Stimulated activated CD4-positive, alpha-beta T cell treated with anti-CD3 and anti-CD28 coated beads, Interleukin-1b, Interleukin-23, amount 100 ng/mL, for 48 hours (primary cell): Measurements from ENCODE around the gene SYTL4.
A peak's percentile ranks its signal among the peaks of the same experiment; 100 is the strongest.
"Not testable (repeated sequence)": the region's sequence is repeated elsewhere in the genome, so short reads cannot be mapped to it uniquely, and the experiment has no call there.

Source experiments
- DNase-seq: peaks from one replicate; pipeline ENCODE4 v3.0.0-alpha.2; 2020

Gene SYTL4

GRCh38 chrX:100731441-100732281 is at the start of gene SYTL4:
SYTL4 (minus strand) TSS chrX:100732121; CDS start chrX:100702037, 30,084 bp downstream.
- DNase-seq = no peak

GRCh38 chrX:100769439-100769838 is 37.5 kb upstream of the SYTL4 start:
- DNase-seq = not testable (repeated sequence)

GRCh38 chrX:100768679-100769338 is 36.9 kb upstream of the SYTL4 start:
- peak; percentile 80 for DNase-seq

GRCh38 chrX:100750883-100751282 is 19.0 kb upstream of the SYTL4 start:
- DNase-seq = no peak

GRCh38 chrX:100748108-100748507 is 16.2 kb upstream of the SYTL4 start:
- DNase-seq = no peak

- DNase-seq = no peak
Measured at GRCh38 chrX:100747703-100748102, 15.8 kb upstream of the SYTL4 start.

- no peak for DNase-seq
Measured at GRCh38 chrX:100747090-100747489, 15.2 kb upstream of the SYTL4 start.

GRCh38 chrX:100745806-100746537 is 14.1 kb upstream of the SYTL4 start:
- no peak for DNase-seq

- DNase-seq = no peak
Measured at GRCh38 chrX:100745205-100745604, 13.3 kb upstream of the SYTL4 start.

- no peak for DNase-seq
Measured at GRCh38 chrX:100743009-100743607, 11.2 kb upstream of the SYTL4 start.

GRCh38 chrX:100724006-100724405 is 7.9 kb downstream of the SYTL4 start:
- not testable (repeated sequence) for DNase-seq

- no peak for DNase-seq
Measured at GRCh38 chrX:100721328-100721727, 10.6 kb downstream of the SYTL4 start.

GRCh38 chrX:100720301-100720700 is 11.6 kb downstream of the SYTL4 start:
- no peak for DNase-seq

GRCh38 chrX:100719139-100719538 is 12.8 kb downstream of the SYTL4 start:
- DNase-seq = no peak

GRCh38 chrX:100717363-100717762 is 14.6 kb downstream of the SYTL4 start:
- no peak for DNase-seq

- DNase-seq = no peak
Measured at GRCh38 chrX:100710816-100711215, 21.1 kb downstream of the SYTL4 start.

GRCh38 chrX:100704581-100705203 is 27.2 kb downstream of the SYTL4 start:
- DNase-seq = no peak

GRCh38 chrX:100700809-100701208 is 31.1 kb downstream of the SYTL4 start:
- no peak for DNase-seq

- no peak for DNase-seq
Measured at GRCh38 chrX:100698551-100698950, 33.4 kb downstream of the SYTL4 start.

- no peak for DNase-seq
Measured at GRCh38 chrX:100696699-100697351, 35.1 kb downstream of the SYTL4 start.

GRCh38 chrX:100695991-100696390 is 35.9 kb downstream of the SYTL4 start:
- no peak for DNase-seq

GRCh38 chrX:100695302-100695701 is 36.6 kb downstream of the SYTL4 start:
- peak; percentile 19 for DNase-seq
